H9 (cell line): ENCODE measurements around the gene SLC10A2. TPM values are rescaled to one million over a fixed set of nuclear protein-coding genes. Genes with fewer than 3 reads are reported as not detected.

Experiments used
- DNase-seq: peaks from one replicate; pipeline ENCODE4 v3.0.0-alpha.2; 2017
- H2AFZ ChIP-seq: one replicate; pipeline ENCODE4 v1.6.1; 2013; ENCODE audit warnings: mild to moderate bottlenecking, low read length, control low read depth, moderate library complexity
- H2AK5ac ChIP-seq: 2 replicates; pipeline ENCODE4 v1.6.1; 2013; ENCODE audit warnings: low read length, control low read depth, mixed read lengths; ENCODE audit not compliant: insufficient read length
- H2BK120ac ChIP-seq: one replicate; pipeline ENCODE4 v1.6.1; 2013; ENCODE audit warnings: low read depth, mild to moderate bottlenecking, low read length, control low read depth, inconsistent platforms; ENCODE audit not compliant: poor library complexity, severe bottlenecking
- H2BK12ac ChIP-seq: 2 replicates; pipeline ENCODE4 v1.6.1; 2013; ENCODE audit warnings: low read length, control low read depth, mixed read lengths, low read depth; ENCODE audit not compliant: insufficient read length
- H2BK15ac ChIP-seq: 2 replicates; pipeline ENCODE4 v1.6.1; 2013; ENCODE audit warnings: low read depth, low read length, control low read depth
- H2BK20ac ChIP-seq: one replicate; pipeline ENCODE4 v1.6.1; 2013; ENCODE audit warnings: low read depth, mild to moderate bottlenecking, low read length, control low read depth, inconsistent platforms; ENCODE audit not compliant: poor library complexity, severe bottlenecking
- H2BK5ac ChIP-seq: 2 replicates; pipeline ENCODE4 v1.6.1; 2013; ENCODE audit warnings: low read length, control low read depth, mixed read lengths; ENCODE audit not compliant: insufficient read length
- H3K14ac ChIP-seq: 2 replicates; pipeline ENCODE4 v1.6.1; 2013; ENCODE audit warnings: low read length, control low read depth; ENCODE audit not compliant: insufficient read depth
- H3K18ac ChIP-seq: 2 replicates; pipeline ENCODE4 v1.6.1; 2013; ENCODE audit warnings: low read depth, mild to moderate bottlenecking, mixed read lengths, low read length, control low read depth; ENCODE audit not compliant: insufficient read length
- H3K23ac ChIP-seq: 2 replicates; pipeline ENCODE4 v1.6.1; 2013; ENCODE audit warnings: low read length, control low read depth, mixed read lengths, low read depth; ENCODE audit not compliant: insufficient read length
- H3K23me2 ChIP-seq: 2 replicates; pipeline ENCODE4 v1.6.1; 2013; ENCODE audit warnings: low read depth, mild to moderate bottlenecking, mixed read lengths, low read length, control low read depth; ENCODE audit not compliant: insufficient read length, poor library complexity, severe bottlenecking
- H3K27ac ChIP-seq: 2 replicates; pipeline ENCODE4 v1.5.1; 2013; ENCODE audit warnings: low read length, control low read depth, mixed read lengths, low read depth; ENCODE audit not compliant: insufficient read length
- H3K27me3 ChIP-seq: 2 replicates; pipeline ENCODE4 v1.6.1; 2013; ENCODE audit warnings: low read length, control low read depth, inconsistent platforms; ENCODE audit not compliant: insufficient read depth
- H3K4ac ChIP-seq: 2 replicates; pipeline ENCODE4 v1.6.1; 2013; ENCODE audit warnings: low read depth, mild to moderate bottlenecking, control low read depth, inconsistent platforms, low read length, moderate library complexity
- H3K4me1 ChIP-seq: 2 replicates; pipeline ENCODE4 v1.6.1; 2013; ENCODE audit warnings: low read length, control low read depth, inconsistent platforms; ENCODE audit not compliant: insufficient read depth
- H3K4me2 ChIP-seq: 2 replicates; pipeline ENCODE4 v1.6.1; 2013; ENCODE audit warnings: low read length, control low read depth, mixed read lengths; ENCODE audit not compliant: insufficient read length, insufficient read depth
- H3K56ac ChIP-seq: 2 replicates; pipeline ENCODE4 v1.6.1; 2013; ENCODE audit warnings: low read depth, mild to moderate bottlenecking, mixed read lengths, low read length, control low read depth; ENCODE audit not compliant: insufficient read length
- H3K79me1 ChIP-seq: 2 replicates; pipeline ENCODE4 v1.6.1; 2013; ENCODE audit warnings: low read depth, mild to moderate bottlenecking, moderate library complexity, low read length, control low read depth, inconsistent platforms; ENCODE audit not compliant: insufficient read depth, poor library complexity, severe bottlenecking
- H3K79me2 ChIP-seq: 2 replicates; pipeline ENCODE4 v1.6.1; 2013; ENCODE audit warnings: low read length, control low read depth, inconsistent platforms; ENCODE audit not compliant: insufficient read depth
- H3K9ac ChIP-seq: 2 replicates; pipeline ENCODE4 v1.6.1; 2013; ENCODE audit warnings: low read length, control low read depth, mixed read lengths; ENCODE audit not compliant: insufficient read length; ENCODE audit errors: extremely low read depth
- H3K9me3 ChIP-seq: one replicate; pipeline ENCODE4 v1.6.1; 2013; ENCODE audit warnings: low read depth, low read length, inconsistent platforms; ENCODE audit not compliant: control insufficient read depth
- H3T11ph ChIP-seq: one replicate; pipeline ENCODE4 v1.6.1; 2013; ENCODE audit warnings: mild to moderate bottlenecking, low read length, control low read depth, inconsistent platforms
- H4K20me1 ChIP-seq: one replicate; pipeline ENCODE4 v1.6.1; 2013; ENCODE audit not compliant: control insufficient read depth, insufficient read length, insufficient read depth
- H4K5ac ChIP-seq: 2 replicates; pipeline ENCODE4 v1.6.1; 2013; ENCODE audit warnings: low read depth, mild to moderate bottlenecking, mixed read lengths, low read length, control low read depth; ENCODE audit not compliant: insufficient read length
- H4K8ac ChIP-seq: replicated peaks from 2 replicates; pipeline ENCODE4 v1.6.1; 2013; ENCODE audit warnings: low read length, control low read depth, mixed read lengths, low read depth; ENCODE audit not compliant: insufficient read length
- H4K91ac ChIP-seq: 2 replicates; pipeline ENCODE4 v1.6.1; 2013; ENCODE audit warnings: low read depth, mild to moderate bottlenecking, moderate library complexity, mixed read lengths, low read length, control low read depth; ENCODE audit not compliant: insufficient read length
- H3K27ac Mint-ChIP-seq, 3 experiments: 2 replicates in 2 of 3; 3 replicates in 1 of 3; pipeline ENCODE4 v1.8.0; 2020 to 2021; ENCODE audit warnings: mixed read lengths in 3 of 3, mild to moderate bottlenecking in 1 of 3, moderate library complexity in 1 of 3
- H3K27me3 Mint-ChIP-seq: 2 replicates; pipeline ENCODE4 v1.8.0; 2021; ENCODE audit warnings: low read depth, mild to moderate bottlenecking, moderate library complexity, mixed read lengths
- H3K36me3 Mint-ChIP-seq, 3 experiments: 2 replicates in 2 of 3; 3 replicates in 1 of 3; pipeline ENCODE4 v1.8.0; 2020 to 2021; ENCODE audit warnings: low read depth in 3 of 3, mixed read lengths in 3 of 3; ENCODE audit not compliant: insufficient read depth in 1 of 3
- H3K4me1 Mint-ChIP-seq, 2 experiments: 2 replicates each; pipeline ENCODE4 v1.8.0; 2020; ENCODE audit warnings: mixed read lengths in 2 of 2
- H3K4me3 Mint-ChIP-seq, 2 experiments: 2 replicates in 1 of 2; 3 replicates in 1 of 2; pipeline ENCODE4 v1.8.0; 2020 to 2021; ENCODE audit warnings: mild to moderate bottlenecking in 2 of 2, mixed read lengths in 2 of 2, moderate library complexity in 1 of 2
- H3K9me3 Mint-ChIP-seq, 2 experiments: 2 replicates in 1 of 2; 3 replicates in 1 of 2; pipeline ENCODE4 v1.8.0; 2020; ENCODE audit warnings: mild to moderate bottlenecking in 2 of 2, mixed read lengths in 2 of 2, moderate library complexity in 1 of 2
- WGBS: extraction: QIAGEN DNeasy Blood & Tissue Kit; methylation state at CpG from one replicate; pipeline ENCODE4 v1.1.7; 2013; ENCODE audit warnings: missing lambda C conversion rate, low lambda C conversion rate, mixed read lengths; ENCODE audit not compliant: insufficient read length; ENCODE audit errors: extremely low coverage; 5-methylcytosine and 5-hydroxymethylcytosine counted together
- total RNA-seq: library from RNA; stranded (reverse); gene quantifications from 2 replicates; pipeline ENCODE4 v1.2.1, GENCODE V29; 2021
- TF ChIP-seq, protein P1 (sequence below): fragments of 200-600 bp; sonication (generic); conservative IDR thresholded peaks from 3 replicates; pipeline ENCODE4 v1.8.0; 2021; ENCODE audit warnings: antibody characterized with exemption, mild to moderate bottlenecking

SLC10A2 gene
- total RNA-seq, 1 experiment from 2014 or later, result not detected

DNA sequence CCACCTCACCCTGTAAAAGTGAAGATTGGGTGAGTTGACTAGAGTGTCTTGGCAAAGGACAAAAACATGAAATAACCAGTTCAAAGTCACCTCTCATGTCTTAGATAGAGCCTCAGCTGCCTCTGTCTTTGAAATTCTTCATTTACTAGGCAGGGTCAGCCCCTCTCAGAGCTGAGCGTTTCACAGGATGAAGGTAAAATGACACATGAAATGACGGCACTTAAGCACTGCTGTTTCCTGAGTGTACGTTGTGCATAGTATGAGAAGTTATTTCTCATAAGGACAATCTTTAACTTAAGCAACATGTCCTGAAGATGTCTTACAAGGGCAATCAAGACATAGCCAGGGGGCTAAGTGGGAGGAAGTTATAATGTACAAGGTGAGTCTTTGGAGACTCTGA lies 32.3 kb upstream of the SLC10A2 start:
- Histone ChIP-seq H3K4ac (no peak overlapping the region), H3K79me2 (no peaks in the 10 kb centered on the region), H2BK5ac (no peak overlapping the region), H4K5ac (no peak overlapping the region), H3K4me1 (peaks cover 3% of the 10 kb centered on the region; the same call in 1 of the 2 replicates), H2BK15ac (no peak overlapping the region), H3K14ac (no peak overlapping the region), H4K91ac (no peak overlapping the region), H3K79me1 (no peaks in the 10 kb centered on the region), H2AK5ac (no peak overlapping the region), H3T11ph (no peak overlapping the region), H3K27ac (no peak overlapping the region), H3K27me3 (no peaks in the 10 kb centered on the region), H3K9ac (no peak overlapping the region), H3K9me3 (no peaks in the 10 kb centered on the region), H2BK20ac (no peak overlapping the region), H2AFZ (no peak overlapping the region), H3K56ac (no peak overlapping the region), H3K18ac (no peak overlapping the region), H4K20me1 (no peaks in the 10 kb centered on the region), H3K23ac (no peak overlapping the region), H2BK120ac (no peak overlapping the region), H4K8ac (no peak overlapping the region), H3K23me2 (no peaks in the 10 kb centered on the region), H2BK12ac (no peak overlapping the region), H3K4me2 (no peak overlapping the region)
- H3K4me3 Mint-ChIP-seq, result no peak overlapping the region
- H3K27ac Mint-ChIP-seq, result no peak overlapping the region
- H3K9me3 Mint-ChIP-seq, result peaks cover 10 to 11% of the 10 kb centered on the region in 2 experiments
- H3K36me3 Mint-ChIP-seq, result peaks cover 6 to 12% (median 8%) of the 10 kb centered on the region in 3 experiments
- TF ChIP-seq, protein P1, sequence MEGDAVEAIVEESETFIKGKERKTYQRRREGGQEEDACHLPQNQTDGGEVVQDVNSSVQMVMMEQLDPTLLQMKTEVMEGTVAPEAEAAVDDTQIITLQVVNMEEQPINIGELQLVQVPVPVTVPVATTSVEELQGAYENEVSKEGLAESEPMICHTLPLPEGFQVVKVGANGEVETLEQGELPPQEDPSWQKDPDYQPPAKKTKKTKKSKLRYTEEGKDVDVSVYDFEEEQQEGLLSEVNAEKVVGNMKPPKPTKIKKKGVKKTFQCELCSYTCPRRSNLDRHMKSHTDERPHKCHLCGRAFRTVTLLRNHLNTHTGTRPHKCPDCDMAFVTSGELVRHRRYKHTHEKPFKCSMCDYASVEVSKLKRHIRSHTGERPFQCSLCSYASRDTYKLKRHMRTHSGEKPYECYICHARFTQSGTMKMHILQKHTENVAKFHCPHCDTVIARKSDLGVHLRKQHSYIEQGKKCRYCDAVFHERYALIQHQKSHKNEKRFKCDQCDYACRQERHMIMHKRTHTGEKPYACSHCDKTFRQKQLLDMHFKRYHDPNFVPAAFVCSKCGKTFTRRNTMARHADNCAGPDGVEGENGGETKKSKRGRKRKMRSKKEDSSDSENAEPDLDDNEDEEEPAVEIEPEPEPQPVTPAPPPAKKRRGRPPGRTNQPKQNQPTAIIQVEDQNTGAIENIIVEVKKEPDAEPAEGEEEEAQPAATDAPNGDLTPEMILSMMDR, result no peak
- H3K27me3 Mint-ChIP-seq, result no peaks in the 10 kb centered on the region
- WGBS, result no CpG with 5 or more reads among the region's 3 CpGs
- H3K4me1 Mint-ChIP-seq, result peaks cover 9 to 14% of the 10 kb centered on the region in 2 experiments
- DNase-seq, result no peak
